GM18868 (cell line): ENCODE data around the gene CXCR5.
A peak's percentile ranks its signal among the peaks of the same experiment; 100 is the strongest.
"Not testable (repeated sequence)": the region's sequence is repeated elsewhere in the genome, so short reads cannot be mapped to it uniquely, and the experiment has no call there.

Source experiments
- ATAC-seq: cut with Tn5 transposase; IDR thresholded peaks from one replicate; pipeline ENCODE4 v1.9.1; 2021; ENCODE audit warnings: mild to moderate bottlenecking, moderate library complexity; ENCODE audit not compliant: unreplicated experiment

Gene CXCR5, protein sequence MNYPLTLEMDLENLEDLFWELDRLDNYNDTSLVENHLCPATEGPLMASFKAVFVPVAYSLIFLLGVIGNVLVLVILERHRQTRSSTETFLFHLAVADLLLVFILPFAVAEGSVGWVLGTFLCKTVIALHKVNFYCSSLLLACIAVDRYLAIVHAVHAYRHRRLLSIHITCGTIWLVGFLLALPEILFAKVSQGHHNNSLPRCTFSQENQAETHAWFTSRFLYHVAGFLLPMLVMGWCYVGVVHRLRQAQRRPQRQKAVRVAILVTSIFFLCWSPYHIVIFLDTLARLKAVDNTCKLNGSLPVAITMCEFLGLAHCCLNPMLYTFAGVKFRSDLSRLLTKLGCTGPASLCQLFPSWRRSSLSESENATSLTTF

DNA sequence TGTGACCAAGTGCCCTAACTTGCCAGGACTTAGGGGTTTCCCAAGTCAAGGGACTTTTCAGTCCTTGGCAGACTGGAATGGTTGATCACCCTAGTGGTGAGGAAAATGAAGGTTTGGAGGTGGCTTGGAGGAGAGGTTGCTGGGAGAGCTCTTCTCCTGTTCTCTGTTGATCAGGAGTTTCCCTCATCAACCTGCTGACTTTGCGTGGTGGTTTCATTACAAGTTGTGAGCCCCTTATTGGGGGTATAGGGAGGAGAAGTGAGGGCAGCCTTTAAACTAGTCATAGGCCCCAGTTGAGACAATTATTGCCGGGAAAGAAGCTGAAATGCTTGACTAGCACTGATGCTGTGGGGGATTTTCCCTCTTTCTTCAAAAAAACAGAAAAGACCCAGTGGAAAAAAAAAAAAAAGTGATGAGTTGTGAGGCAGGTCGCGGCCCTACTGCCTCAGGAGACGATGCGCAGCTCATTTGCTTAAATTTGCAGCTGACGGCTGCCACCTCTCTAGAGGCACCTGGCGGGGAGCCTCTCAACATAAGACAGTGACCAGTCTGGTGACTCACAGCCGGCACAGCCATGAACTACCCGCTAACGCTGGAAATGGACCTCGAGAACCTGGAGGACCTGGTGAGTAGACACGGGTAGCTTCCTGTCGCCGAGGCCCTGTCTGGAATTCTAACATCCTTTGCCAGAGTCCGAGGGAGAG lies at the start of gene CXCR5:
CXCR5 (plus strand) TSS at position 525 of the 704 bp plus-strand sequence; CDS start at position 575, 50 bp downstream.
- ATAC-seq, result peak; percentile 69

DNA sequence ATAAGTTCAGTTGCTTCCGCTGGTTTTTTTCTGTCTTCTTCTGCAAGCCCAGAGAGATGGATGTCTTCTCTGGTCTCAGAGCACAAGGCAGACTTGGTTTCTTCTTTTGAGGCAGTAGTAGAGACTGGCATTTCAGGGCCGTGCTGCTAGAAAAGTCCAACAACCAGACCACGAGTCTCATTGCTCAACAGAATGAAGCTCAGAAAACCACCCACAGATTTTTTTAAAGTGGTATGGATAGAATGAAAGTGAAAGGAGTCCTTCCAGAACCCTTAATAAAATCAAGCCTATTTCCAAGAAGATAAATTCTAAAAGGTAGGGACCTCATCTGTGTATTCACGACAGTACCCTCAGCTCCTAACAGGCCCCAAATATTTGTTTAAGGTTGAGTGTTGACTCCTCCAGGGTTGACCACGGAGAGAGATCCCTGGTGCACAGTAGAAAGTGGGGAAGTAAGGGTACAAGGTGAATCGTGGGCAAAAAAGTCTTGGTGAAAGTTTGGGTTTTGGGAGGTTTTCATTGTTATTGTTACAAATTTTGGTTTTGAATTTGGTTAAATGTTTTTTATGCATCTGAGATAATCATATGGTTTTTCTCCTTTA lies 49.2 kb upstream of the CXCR5 start:
- no peak for ATAC-seq

GRCh38 chr11:118837868-118838267 lies 45.8 kb upstream of the CXCR5 start:
- ATAC-seq, result no peak

GRCh38 chr11:118838905-118839553 lies 44.7 kb upstream of the CXCR5 start:
- peak; percentile 70 for ATAC-seq

DNA sequence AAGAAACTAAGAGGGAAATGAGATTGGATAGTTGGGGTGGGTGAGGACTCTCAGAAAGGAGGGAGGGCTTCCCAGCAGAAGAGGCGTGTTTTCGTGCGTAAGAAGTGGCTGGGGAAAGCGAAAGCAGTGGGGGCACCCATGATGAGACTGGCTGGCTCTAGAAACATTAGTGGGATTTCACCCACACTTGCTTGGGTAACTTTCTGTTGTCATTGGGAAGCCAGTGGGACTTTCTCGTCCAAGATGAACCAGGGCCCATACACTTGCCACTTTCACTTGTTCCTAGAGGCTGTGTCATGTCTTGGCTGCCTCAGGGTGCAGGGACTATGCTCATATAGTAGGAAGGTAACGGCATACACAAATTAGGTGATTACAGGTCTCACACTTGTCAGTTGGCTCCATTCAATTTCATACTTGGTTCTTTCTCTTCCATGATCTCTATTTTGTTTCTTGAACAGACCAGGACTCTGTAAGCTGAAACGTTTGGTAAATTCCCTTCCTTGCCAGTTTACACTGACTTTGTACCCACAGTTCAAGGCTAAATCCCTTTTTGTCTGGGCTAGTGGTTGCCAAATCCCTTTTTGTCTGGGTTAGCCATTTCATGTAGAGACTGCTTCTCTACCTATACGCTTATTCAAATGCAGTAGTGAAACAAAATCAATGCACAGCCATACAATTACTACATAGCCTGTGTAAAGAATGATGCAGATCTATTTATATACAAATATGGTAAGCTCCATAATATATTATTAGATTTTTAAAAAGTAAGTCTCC lies 42.0 kb upstream of the CXCR5 start:
- peak; percentile 65 for ATAC-seq

- ATAC-seq, result no peak
These were observed 41.3 kb upstream of the CXCR5 start for GRCh38 chr11:118842369-118842768.

GRCh38 chr11:118842843-118843242 lies 40.8 kb upstream of the CXCR5 start:
- not testable (repeated sequence) for ATAC-seq

GRCh38 chr11:118843565-118843964 lies 40.1 kb upstream of the CXCR5 start:
- ATAC-seq, result no peak

DNA sequence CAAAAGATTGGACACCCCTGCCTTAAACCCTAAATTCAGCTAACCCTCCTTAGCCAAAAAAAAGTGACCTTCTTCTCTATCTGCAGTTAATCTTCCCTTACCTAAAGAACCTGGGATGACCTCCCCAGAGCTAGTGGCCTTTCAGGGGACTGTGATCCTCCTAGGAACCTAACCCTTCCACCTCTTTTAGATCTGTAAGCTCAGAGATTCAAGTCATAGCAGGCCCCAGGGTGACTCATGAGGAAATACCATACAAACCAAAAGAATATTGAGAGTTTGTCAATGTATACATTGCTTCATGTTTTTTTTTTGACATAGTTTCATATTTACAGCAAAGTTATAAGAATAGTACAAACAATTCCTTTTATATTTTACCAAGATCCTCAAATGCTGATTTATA lies 38.3 kb upstream of the CXCR5 start:
- ATAC-seq, result no peak

GRCh38 chr11:118846181-118846935 lies 37.3 kb upstream of the CXCR5 start:
- no peak for ATAC-seq

- ATAC-seq, result no peak
These were observed 33.9 kb upstream of the CXCR5 start for GRCh38 chr11:118849825-118850224.

GRCh38 chr11:118851970-118852369 lies 31.7 kb upstream of the CXCR5 start:
- ATAC-seq, result peak; percentile 62

DNA sequence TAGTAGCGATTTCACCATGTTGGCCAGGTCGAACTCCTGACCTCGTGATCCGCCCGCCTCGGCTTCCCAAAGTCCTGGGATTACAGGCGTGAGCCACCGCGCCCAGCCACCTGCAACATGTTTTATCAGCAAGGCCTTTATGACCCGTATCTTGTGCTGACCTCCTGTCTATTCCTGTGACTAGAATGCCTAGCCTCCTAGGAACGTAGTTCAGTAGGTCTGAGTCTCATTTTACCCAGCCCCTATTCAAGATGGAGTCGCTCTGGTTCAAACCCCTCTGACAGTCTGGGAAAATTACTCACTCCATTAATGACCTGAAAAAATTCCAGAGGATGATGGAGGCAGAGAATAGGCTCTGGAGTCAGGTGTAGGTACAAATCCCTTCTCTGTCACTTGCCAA lies 30.0 kb upstream of the CXCR5 start:
- no peak for ATAC-seq

DNA sequence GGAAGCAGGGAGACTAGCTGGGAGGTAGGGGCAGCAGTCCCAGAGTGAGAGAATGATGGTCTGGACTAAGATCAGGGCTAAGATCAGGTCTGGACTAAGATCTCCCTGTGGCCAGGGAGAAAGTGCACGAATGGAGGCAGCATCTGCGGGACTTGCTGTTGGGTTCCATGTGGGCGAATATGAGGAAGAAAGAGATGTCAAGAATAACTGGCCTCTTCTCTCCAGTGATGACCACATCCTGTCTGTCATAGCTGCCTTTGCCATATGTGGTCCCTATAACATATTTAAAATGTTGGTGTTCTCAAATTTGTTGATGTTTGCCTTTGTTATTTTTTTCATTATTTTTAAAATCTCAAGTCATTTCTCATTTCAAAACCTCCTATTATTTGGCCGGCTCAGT lies 27.4 kb upstream of the CXCR5 start:
- no peak for ATAC-seq

GRCh38 chr11:118857385-118857784 lies 26.3 kb upstream of the CXCR5 start:
- ATAC-seq, result no peak

DNA sequence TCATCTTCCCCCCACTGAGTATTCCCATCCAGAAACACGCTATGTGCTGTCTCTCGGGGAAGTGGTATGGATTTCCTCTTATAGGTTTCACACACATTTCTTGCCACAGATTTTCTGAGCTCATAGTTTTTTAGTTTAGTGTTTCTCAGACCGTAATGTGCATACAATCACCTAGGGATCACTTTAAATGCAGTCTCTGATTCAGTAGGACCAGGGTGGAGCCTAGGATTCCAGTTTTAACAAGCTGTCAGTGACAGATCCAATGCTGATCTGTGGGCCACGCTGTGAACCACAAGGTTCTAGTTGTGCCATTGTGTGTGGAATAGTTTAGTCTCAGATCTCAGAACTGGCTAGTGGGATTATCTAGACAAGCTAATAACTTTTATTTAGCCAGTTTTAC lies 23.7 kb upstream of the CXCR5 start:
- ATAC-seq, result no peak

GRCh38 chr11:118868659-118869058 lies 15.0 kb upstream of the CXCR5 start:
- no peak for ATAC-seq

DNA sequence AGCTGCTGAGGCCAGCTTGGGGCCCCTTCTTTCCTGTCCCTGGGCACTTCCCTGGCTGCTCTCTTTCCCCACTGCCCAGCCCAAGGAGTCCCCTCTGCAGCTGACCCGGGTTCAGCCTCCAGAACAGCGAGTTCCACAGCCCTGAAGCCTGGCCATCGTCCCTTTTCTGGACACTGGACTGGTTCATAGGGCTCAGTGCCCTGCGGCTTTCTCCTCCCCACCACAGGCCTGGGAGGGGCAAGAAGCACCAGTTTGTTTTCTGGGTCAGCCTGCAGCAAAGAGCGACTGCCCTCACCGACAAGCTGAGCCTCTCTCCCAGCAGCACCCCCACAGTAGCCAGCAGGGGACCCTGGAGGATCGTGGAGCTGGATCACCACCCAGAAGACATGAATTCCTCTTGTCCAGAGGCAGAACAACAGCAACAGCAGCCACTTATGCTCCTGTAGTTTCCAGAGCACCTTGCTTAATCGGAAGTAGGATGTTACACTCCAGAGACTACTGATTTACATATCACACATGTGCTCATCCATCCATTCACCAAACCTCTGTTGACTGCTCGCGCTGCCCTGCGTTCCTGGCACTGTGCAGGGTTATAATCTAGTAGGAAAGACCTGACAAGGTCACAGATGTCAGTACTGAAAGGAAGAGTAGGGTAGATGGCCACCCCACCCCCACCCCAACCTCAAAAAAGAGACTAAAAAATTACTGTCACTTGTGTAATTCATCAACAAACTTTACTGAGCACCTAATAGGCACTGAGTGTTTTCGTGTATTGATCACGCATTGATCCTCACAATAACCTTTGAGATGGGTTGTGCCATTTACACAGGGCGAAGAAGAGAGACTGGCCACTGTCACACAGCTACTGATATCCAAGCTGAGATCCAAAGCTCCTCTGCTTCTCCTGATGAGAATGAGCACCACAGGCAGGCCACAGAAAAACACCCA lies 13.0 kb upstream of the CXCR5 start:
- ATAC-seq, result peak; percentile 50

- ATAC-seq, result peak; percentile 37
These were observed 11.3 kb upstream of the CXCR5 start for GRCh38 chr11:118872403-118872821.
